Hippocampal formation (tissue), 2 donors: ENCODE results near the gene PI4K2A.

Experiments
- DNase-seq, 2 donors: peaks; one replicate each; lab custom pipeline; 2025; lab: John Stamatoyannopoulos, UW

PI4K2A gene

GRCh38 chr10:97640174-97640867 is at the start of gene PI4K2A:
TSS of gene PI4K2A (plus strand) at chr10:97640671. CDS start at chr10:97640743, 72 bp downstream.
- peak; percentile 96 to 98 for DNase-seq

DNA sequence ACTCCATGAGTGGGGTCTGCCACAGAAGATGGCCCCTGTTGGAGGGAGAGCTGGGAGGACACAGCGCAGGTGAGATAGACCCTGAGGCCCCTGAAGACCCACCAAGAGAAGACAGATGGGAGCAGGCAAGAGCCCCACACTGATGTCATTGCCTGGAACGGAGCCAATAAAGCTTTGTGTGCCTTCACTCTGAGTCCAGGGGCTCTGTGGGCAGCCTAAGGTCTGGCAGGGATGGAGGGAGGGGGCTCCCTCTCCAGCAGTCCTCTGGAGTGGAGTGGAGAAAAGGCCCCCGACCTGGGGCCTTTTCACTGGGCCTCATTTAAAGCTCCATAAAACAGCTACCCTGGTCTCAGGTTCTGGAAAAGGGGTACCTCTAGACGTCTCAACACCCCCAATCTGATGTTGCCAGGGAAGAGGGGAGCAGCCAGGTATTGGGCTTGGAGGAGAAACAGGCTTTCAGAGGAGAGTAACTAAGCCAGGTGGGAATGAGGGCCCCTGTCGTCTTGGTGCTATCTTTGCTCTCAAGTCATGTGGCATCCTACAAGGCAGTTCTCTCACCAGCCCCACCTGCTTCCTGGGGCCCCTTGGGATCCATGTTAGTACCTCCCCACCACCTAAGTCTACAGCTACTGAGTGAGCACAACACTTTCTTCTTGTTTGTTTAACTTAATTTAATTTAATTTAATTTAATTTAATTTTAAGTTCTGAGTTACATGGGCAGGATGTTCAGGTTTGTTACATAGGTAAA is 49.5 kb upstream of the PI4K2A start:
- no peak for DNase-seq

- DNase-seq: no peak
Observed at GRCh38 chr10:97593421-97593820, 47.0 kb upstream of the PI4K2A start.

DNA sequence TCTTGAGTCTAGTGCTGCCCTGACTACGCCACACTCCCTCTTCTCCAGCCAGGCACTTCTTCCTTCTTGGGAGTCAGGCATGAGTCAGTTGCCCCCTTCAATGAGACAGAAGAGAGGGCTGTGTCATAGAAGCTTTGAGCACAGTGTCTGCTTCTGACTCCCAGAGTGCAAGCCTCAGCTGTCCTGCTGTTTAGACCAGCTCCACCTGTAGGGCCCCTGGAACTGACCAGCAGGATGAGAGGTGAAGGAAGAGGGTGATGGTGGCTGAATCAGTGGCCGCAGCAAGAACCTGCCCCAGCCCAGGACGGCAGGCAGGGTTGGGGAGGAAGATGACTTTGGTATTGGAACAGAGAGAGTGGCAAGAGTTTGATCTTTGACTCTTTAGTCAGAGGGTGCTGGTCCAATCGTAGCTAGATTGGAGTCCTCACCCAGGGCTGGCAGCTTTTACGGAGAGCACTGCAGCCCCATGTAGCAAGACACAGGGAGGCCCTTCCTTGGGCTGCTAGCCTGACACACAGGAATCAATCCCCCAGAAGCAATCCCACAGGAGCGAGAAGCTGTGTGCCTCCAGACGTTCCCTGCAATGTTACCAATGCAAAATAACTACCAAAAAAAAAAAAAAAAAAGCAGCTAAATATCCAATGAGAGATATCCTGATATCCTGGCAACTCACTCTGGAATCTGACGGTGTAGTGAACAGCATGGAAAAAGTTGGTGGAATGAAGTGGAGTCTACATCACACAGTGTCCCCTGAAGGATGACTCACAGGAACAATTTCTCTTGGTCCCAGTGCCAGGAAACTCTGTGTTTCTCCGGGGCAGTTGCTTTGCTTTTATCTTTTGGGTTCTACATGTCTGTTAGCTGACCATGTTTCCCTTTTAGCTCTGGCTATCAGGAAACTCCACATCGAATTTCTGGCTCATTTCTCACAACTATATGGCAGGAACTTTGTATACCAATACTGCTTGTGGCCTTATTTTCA is 44.1 kb upstream of the PI4K2A start:
- DNase-seq: peak in 1 of 2 donors; percentile 7

GRCh38 chr10:97597778-97598177 is 42.7 kb upstream of the PI4K2A start:
- DNase-seq: no peak

- DNase-seq: no peak
Observed at GRCh38 chr10:97598407-97599271, 41.8 kb upstream of the PI4K2A start.

DNA sequence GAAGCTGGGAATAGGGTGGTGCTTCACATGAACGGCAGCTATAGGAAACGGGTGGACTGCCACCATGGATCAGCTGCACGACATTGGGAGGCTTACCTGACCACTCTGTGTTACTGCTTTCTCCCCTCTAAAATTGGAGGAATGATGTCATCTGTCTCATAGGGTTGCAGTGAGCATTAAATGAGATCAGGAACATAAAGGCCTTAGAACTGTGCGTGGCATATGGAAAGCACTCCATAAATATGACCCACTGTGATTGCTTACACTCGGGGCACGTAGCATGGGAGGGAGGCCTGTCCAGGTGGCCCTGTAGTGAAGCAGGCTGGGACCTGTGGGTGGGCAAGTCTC is 41.2 kb upstream of the PI4K2A start:
- DNase-seq: no peak

DNA sequence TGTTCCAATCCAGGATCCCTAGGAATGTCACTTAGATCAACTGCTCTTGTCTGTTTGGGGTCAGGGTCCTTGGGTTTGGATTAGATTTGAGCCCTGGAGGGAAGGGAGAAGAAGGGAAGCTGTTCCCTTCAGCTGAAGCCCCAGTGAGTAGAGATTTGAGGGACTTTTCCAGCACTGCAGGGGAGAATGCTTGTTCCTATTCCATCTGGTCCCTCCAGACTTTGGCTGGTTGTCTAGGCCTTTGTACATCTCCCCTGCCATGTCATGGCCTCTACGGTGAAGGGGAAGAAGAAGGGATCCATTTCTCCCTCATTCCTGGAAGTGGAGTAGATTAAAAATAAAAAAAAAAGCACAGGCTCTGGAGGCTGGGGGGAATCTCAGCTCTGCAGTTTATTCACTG is 39.9 kb upstream of the PI4K2A start:
- no peak for DNase-seq

GRCh38 chr10:97601268-97602215 is 38.9 kb upstream of the PI4K2A start:
- peak in 1 of 2 donors; percentile 19 for DNase-seq

DNA sequence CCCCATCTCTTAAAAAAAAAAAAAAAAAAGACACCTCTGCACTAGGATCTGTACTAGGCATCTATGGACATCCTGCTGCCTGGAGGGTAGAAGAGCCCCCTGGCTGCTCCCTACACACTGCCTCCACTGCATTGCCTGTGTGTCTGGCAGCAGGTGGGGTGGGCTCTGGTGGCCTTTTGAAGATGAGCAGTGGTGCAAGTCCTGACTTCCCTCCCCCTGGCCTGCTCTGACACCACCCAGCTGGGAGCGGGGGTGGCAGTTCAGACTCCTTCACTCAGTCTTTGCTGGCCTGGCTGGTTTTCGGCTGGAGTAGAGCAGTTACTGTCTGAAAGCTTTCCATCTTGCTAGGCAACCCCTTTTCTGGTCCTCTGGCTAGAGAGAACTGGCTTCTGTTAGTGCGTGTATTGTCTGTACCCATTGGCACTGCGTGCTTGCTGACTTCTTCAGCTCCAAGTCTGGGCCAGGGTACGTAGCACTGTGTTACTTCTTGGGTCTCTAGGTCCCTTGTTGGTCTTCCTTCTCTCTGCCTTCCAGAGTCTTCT is 33.3 kb upstream of the PI4K2A start:
- DNase-seq: peak in 1 of 2 donors; percentile 35

- DNase-seq: no peak
Observed at GRCh38 chr10:97608991-97609561, 31.4 kb upstream of the PI4K2A start.

- DNase-seq: no peak
Observed at GRCh38 chr10:97611473-97611872, 29.0 kb upstream of the PI4K2A start.

DNA sequence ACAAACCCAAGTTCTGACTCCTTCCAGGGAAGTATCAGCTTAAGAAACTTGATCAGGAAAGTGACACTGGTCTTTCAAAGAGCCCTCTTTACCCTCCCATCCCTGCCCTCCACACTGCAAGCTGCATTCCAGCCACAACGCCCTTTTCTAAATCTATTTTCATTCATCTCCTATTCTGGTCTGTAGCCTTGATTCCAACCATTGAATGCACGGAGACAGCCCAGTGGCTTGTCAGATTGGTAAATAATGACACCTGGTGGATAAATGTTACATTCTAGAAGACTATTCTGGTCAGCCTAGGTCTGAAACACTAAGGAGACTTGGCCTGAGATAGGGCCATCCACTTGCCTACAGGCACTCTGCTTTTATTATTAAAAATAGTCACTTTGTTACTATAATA is 28.1 kb upstream of the PI4K2A start:
- DNase-seq: peak in 1 of 2 donors; percentile 11

GRCh38 chr10:97618285-97618684 is 22.2 kb upstream of the PI4K2A start:
- DNase-seq: no peak

DNA sequence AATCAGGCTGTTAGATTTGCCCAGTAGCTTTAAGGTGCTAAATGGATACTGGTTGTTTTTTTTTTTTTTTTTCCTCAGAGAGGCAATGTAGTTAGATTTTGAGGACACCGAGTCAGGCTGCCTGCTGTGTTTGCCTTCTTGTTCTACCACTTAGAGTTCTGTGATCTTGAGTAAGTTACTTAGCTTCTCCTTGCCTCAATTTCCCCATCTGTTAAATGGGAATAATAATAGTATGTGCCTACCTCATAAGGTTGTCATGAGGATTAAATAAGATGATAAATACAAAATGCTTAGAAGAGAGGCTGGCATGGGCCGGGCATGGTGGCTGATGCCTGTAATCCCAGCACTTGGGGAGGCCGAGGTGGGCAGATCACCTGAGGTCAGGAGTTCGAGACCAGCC is 21.7 kb upstream of the PI4K2A start:
- DNase-seq: no peak

DNA sequence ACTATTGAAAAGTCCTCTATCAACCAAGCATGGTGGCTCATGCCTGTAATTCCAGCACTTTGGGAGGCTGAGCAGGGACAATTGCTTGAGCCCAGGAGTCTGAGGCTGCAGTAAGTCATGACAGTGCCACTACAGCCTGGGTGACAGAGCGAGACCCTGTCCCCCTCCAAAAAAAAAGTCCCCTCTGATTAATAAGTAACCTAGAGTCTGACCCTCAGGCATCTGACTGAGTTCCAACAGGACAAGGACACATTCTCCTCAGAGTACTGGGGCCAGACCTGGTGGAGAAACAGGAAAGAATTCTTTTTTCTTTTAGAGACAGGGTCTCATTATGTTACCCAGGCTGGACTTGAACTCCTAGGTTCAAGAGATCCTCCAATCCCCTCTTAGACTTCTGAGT is 17.2 kb upstream of the PI4K2A start:
- no peak for DNase-seq

DNA sequence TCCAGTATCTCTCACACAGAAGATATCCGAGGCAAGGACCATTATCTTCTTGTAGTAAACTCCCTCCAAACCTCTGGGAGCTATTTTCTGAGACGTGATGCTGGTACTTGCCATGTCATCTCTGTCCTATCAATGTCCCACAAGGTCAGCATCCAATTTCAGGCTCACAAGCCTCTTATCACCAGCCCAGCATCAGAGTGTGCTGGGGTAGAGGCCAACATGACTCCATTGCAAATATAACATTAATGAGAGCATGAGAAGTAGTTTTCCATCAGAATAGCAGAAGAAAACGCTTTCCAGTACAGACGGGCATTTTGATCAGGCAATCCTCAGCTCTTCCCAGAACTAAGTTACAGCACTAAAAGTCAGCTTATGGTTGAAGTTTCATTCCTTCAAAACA is 12.7 kb upstream of the PI4K2A start:
- DNase-seq: no peak

DNA sequence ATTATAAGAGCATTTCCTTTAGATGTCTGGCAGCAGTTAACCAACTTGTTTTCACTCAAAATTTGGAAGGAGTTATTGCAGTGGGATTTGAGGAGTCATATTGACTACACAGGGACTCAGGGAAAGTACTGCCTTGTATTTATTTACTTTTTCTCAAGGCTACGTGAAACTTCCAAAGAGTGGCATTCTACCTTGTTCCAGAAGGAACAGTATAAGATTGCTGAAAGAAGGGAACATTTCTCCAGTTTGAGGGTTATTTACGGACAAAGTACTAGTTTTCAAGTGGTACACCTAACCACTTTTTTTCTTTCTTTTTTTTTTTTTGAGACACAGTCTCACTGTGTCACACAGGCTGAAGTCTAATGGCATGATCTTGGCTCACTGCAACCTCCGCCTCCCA is 12.2 kb upstream of the PI4K2A start:
- no peak for DNase-seq

- DNase-seq: no peak
Observed at GRCh38 chr10:97629289-97629688, 11.2 kb upstream of the PI4K2A start.

DNA sequence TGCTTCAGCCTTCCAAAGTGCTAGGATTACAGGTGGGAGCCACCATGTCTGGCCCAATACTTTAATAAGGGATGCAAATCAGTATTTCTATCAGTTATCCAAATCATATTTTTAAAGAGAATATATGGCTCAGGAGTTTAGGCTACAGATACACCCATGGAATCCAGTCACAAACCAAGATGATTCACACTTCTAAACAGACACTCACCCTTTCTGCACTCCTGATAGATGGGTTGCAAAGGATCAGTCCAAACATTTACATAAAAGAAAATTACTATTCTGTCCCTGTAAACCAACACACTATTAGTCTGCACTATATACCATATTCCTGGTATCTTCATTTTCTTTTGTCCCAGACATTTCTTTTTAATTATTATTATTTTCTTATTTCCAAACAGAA is 9.4 kb upstream of the PI4K2A start:
- DNase-seq: no peak
